ENCODE measurements around the gene C22orf23.

C22orf23 gene

GRCh38 chr22:37922191-37922590, 31.2 kb downstream of the C22orf23 start:
- no peak for TF ChIP-seq EZH2phosphoT487 (conservative IDR thresholded peaks at IDR 0.05; ENCODE audit: low read length)
- no peak for TF ChIP-seq CTCF (IDR thresholded peaks at IDR 0.05; ENCODE audit: insufficient read depth, low read length, poor library complexity, severe bottlenecking)
- H3K36me3 ChIP-seq (ENCODE audit: low read length), result no peaks in the 10 kb centered on the region
- no peaks in the 10 kb centered on the region for H3K27me3 ChIP-seq (ENCODE audit: low read length)
- no peaks in the 10 kb centered on the region for H3K9me3 ChIP-seq (ENCODE audit: insufficient read depth, low read length)
- H3K9ac ChIP-seq (ENCODE audit: low read length), result no peak overlapping the region
- H3K27ac ChIP-seq (ENCODE audit: low read depth, low read length), result no peak overlapping the region
- no peak overlapping the region for H3K4me2 ChIP-seq (ENCODE audit: low read depth, low read length, poor library complexity, severe bottlenecking)
- no peaks in the 10 kb centered on the region for H4K20me1 ChIP-seq (ENCODE audit: low read depth, low read length)
- H3K4me3 ChIP-seq (ENCODE audit: insufficient read depth, low read length, poor library complexity, severe bottlenecking), result no peak overlapping the region
- H3K79me2 ChIP-seq (ENCODE audit: insufficient read depth, low read length), result no peaks in the 10 kb centered on the region
- H3K9me2 ChIP-seq (replicated peaks; ENCODE audit: insufficient read depth, low read length), result no peaks in the 10 kb centered on the region
- no peak overlapping the region for H2AFZ ChIP-seq (ENCODE audit: low read depth, low read length, severe bottlenecking)
- H3F3A ChIP-seq (ENCODE audit: insufficient read depth), result no peaks in the 10 kb centered on the region

GRCh38 chr22:37920126-37920525, 33.3 kb downstream of the C22orf23 start:
- no peaks in the 10 kb centered on the region for H3K79me2 ChIP-seq (ENCODE audit: insufficient read depth, low read length)
- no peaks in the 10 kb centered on the region for H3K9me2 ChIP-seq (replicated peaks; ENCODE audit: insufficient read depth, low read length)
- H3K27me3 ChIP-seq (ENCODE audit: low read length), result no peaks in the 10 kb centered on the region
- TF ChIP-seq EZH2phosphoT487 (conservative IDR thresholded peaks at IDR 0.05; ENCODE audit: low read length) (no peak), CTCF (IDR thresholded peaks at IDR 0.05; ENCODE audit: insufficient read depth, low read length, poor library complexity, severe bottlenecking) (no peak)
- H3K4me3 ChIP-seq (ENCODE audit: insufficient read depth, low read length, poor library complexity, severe bottlenecking), result no peak overlapping the region
- no peaks in the 10 kb centered on the region for H4K20me1 ChIP-seq (ENCODE audit: low read depth, low read length)
- no peak overlapping the region for H3K4me2 ChIP-seq (ENCODE audit: low read depth, low read length, poor library complexity, severe bottlenecking)
- H3K9ac ChIP-seq (ENCODE audit: low read length), result no peak overlapping the region
- H2AFZ ChIP-seq (ENCODE audit: low read depth, low read length, severe bottlenecking), result no peak overlapping the region
- no peaks in the 10 kb centered on the region for H3F3A ChIP-seq (ENCODE audit: insufficient read depth)
- H3K27ac ChIP-seq (ENCODE audit: low read depth, low read length), result no peak overlapping the region
- no peaks in the 10 kb centered on the region for H3K9me3 ChIP-seq (ENCODE audit: insufficient read depth, low read length)
- H3K36me3 ChIP-seq (ENCODE audit: low read length), result no peaks in the 10 kb centered on the region

- H3F3A ChIP-seq (ENCODE audit: insufficient read depth), result no peaks in the 10 kb centered on the region
- H4K20me1 ChIP-seq (ENCODE audit: low read depth, low read length), result no peaks in the 10 kb centered on the region
- H3K9me2 ChIP-seq (replicated peaks; ENCODE audit: insufficient read depth, low read length), result no peaks in the 10 kb centered on the region
- no peak overlapping the region for H2AFZ ChIP-seq (ENCODE audit: low read depth, low read length, severe bottlenecking)
- no peak overlapping the region for H3K27ac ChIP-seq (ENCODE audit: low read depth, low read length)
- TF ChIP-seq EZH2phosphoT487 (conservative IDR thresholded peaks at IDR 0.05; ENCODE audit: low read length) (no peak), CTCF (IDR thresholded peaks at IDR 0.05; ENCODE audit: insufficient read depth, low read length, poor library complexity, severe bottlenecking) (no peak)
- H3K4me3 ChIP-seq (ENCODE audit: insufficient read depth, low read length, poor library complexity, severe bottlenecking), result no peak overlapping the region
- no peaks in the 10 kb centered on the region for H3K36me3 ChIP-seq (ENCODE audit: low read length)
- H3K9ac ChIP-seq (ENCODE audit: low read length), result no peak overlapping the region
- H3K27me3 ChIP-seq (ENCODE audit: low read length), result no peaks in the 10 kb centered on the region
- H3K79me2 ChIP-seq (ENCODE audit: insufficient read depth, low read length), result no peaks in the 10 kb centered on the region
- H3K4me2 ChIP-seq (ENCODE audit: low read depth, low read length, poor library complexity, severe bottlenecking), result no peak overlapping the region
- H3K9me3 ChIP-seq (ENCODE audit: insufficient read depth, low read length), result no peaks in the 10 kb centered on the region
These were observed 34.7 kb downstream of the C22orf23 start for GRCh38 chr22:37918580-37919270.
